ENCODE data around the gene C1R. TPM values are rescaled to one million over a fixed set of nuclear protein-coding genes. Genes with fewer than 3 reads are reported as not detected.

C1R gene
- 0.38 TPM for polyA plus RNA-seq (2012; ENCODE audit: insufficient read length, low read depth)

DNA sequence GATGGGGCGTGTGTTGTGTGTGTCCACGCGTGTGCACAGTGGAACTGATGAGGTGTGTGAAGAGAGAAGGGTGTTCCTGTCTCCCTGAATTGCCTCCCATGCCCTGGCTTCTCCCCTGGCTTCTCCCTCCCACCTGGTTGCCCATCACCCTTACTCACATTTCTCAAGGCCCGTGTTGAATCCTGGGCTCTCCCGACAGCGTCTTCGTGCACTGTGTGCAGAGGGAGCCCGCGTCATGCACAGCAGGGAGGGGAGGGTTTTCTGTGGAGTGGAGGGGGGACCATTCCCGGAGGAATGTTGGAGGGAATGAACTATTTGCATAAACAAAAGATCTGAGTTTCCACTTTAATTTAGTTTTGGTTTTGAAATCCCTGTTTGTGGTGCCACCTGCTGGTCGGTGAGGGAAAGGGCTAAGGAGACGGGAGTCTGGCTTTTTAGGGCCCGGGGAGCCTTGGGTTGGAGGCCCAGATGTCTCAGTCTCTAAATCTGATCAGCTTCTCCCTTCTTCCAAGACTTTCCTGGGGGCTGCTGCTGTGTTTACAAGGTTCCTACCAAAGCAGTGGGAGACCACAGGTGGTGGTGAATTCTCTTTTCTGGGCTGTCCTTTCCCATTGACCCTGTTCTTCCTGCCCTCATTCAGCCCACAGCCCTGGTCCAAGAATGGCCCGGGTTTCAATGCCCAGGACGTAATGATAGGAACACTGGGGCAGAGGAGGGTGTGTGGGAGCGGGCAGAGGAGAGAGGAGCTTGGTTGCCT is at the start of gene C1R:
Gene C1R, minus strand, starts transcription at position 217 of the 757 bp plus-strand sequence. Its CDS starts 57 bp downstream, at position 160.
- TF ChIP-seq TAF1 (IDR thresholded peaks at IDR 0.05; ENCODE audit: borderline replicate concordance, insufficient read depth, low read length): no peak
- TF ChIP-seq, protein P1, sequence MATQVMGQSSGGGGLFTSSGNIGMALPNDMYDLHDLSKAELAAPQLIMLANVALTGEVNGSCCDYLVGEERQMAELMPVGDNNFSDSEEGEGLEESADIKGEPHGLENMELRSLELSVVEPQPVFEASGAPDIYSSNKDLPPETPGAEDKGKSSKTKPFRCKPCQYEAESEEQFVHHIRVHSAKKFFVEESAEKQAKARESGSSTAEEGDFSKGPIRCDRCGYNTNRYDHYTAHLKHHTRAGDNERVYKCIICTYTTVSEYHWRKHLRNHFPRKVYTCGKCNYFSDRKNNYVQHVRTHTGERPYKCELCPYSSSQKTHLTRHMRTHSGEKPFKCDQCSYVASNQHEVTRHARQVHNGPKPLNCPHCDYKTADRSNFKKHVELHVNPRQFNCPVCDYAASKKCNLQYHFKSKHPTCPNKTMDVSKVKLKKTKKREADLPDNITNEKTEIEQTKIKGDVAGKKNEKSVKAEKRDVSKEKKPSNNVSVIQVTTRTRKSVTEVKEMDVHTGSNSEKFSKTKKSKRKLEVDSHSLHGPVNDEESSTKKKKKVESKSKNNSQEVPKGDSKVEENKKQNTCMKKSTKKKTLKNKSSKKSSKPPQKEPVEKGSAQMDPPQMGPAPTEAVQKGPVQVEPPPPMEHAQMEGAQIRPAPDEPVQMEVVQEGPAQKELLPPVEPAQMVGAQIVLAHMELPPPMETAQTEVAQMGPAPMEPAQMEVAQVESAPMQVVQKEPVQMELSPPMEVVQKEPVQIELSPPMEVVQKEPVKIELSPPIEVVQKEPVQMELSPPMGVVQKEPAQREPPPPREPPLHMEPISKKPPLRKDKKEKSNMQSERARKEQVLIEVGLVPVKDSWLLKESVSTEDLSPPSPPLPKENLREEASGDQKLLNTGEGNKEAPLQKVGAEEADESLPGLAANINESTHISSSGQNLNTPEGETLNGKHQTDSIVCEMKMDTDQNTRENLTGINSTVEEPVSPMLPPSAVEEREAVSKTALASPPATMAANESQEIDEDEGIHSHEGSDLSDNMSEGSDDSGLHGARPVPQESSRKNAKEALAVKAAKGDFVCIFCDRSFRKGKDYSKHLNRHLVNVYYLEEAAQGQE (IDR thresholded peaks at IDR 0.05; ENCODE audit: insufficient read depth in 1 of 2, low read depth in 2 of 2, low read length in 2 of 2): no peak
- TF ChIP-seq SIN3A (IDR thresholded peaks at IDR 0.05; ENCODE audit: borderline replicate concordance, insufficient read depth, low read length): no peak
- no peak for TF ChIP-seq POLR2AphosphoS5 (IDR thresholded peaks at IDR 0.05; ENCODE audit: low read depth, low read length)
- no peak for TF ChIP-seq FOXP2 (optimal IDR thresholded peaks at IDR 0.05; ENCODE audit: borderline replicate concordance, extremely low read depth, extremely low read length, insufficient read depth)

DNA sequence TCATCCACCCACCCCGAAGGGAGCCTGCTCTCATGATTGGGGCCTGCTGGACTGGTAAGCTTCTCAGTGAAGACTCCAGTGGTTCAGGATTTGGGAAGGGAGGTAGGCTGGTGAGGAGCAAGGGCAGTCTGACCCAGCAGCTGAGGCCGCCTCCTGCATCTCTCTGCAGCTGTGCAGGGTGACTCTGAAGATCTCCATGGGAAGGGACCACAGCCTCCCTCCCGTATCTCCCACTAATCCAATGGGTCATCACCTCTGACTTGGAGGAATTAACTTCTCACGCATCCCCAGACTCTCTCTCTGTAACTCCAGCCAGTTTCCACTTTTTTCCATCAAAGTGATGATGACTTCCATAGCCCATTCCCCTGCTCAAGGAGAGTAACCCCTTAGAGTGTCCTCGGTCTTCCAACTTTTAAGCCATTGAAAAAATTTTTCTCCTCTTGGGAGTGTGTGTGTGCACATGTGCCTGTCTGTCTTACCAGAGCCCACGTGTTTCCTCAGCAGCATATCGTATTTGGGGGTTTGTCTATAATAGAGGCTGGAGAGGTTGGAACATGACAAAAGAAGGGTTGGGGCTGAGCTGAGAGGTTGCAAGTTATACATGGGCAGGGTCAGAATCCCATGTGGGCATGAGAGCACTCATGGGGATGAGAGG is 49.2 kb upstream of the C1R start:
- TF ChIP-seq POLR2AphosphoS5 (IDR thresholded peaks at IDR 0.05; ENCODE audit: low read depth, low read length): no peak
- no peak for TF ChIP-seq SIN3A (IDR thresholded peaks at IDR 0.05; ENCODE audit: borderline replicate concordance, insufficient read depth, low read length)
- TF ChIP-seq, protein P1 (IDR thresholded peaks at IDR 0.05; ENCODE audit: insufficient read depth in 1 of 2, low read depth in 2 of 2, low read length in 2 of 2): no peak

DNA sequence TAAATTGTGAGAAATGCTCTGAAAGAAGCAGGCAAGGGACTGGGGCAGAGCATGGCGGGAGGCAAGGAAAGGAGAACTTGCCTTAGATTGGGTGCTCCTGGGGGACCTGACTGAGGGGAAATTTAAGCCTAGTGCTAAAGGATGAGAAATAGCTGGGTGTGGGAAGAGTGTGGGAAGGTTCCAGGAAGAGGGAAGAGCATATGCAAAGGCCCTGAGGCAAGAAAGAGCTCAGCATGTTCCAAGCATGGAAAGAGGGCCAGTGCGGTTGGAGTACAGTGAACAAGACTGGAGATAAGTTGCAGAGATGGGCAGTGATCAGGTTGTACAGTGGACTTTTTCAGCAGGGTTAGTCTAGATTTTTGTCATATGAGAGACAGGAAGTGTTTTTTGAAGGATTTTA is 47.0 kb upstream of the C1R start:
- TF ChIP-seq TAF1 (IDR thresholded peaks at IDR 0.05; ENCODE audit: borderline replicate concordance, insufficient read depth, low read length) (no peak), POLR2AphosphoS5 (IDR thresholded peaks at IDR 0.05; ENCODE audit: low read depth, low read length) (no peak), SIN3A (IDR thresholded peaks at IDR 0.05; ENCODE audit: borderline replicate concordance, insufficient read depth, low read length) (no peak), FOXP2 (optimal IDR thresholded peaks at IDR 0.05; ENCODE audit: borderline replicate concordance, extremely low read depth, extremely low read length, insufficient read depth) (no peak)
- TF ChIP-seq, protein P1 (IDR thresholded peaks at IDR 0.05; ENCODE audit: insufficient read depth in 1 of 2, low read depth in 2 of 2, low read length in 2 of 2): no peak

DNA sequence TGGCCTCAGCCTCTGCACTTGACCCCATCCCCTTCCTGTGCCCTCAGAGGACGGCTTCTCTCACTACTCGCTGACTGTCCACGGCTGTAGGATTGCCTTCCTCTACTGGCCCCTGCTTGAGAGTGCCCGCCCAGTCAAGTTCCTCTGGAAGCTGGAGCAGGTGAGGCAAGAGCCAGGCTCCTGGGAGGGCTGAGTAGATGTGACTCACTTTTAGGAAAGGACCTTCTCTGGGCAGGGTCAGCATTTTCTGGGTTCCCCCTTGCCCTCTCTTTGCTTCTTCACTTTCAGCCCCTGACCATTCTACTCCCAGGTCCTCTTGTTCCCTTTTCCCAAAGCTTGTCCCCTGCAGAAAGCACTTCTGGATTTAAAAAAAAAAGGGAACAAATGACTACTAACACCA is 45.7 kb upstream of the C1R start:
- TF ChIP-seq, protein P1 (IDR thresholded peaks at IDR 0.05; ENCODE audit: insufficient read depth in 1 of 2, low read depth in 2 of 2, low read length in 2 of 2): no peak
- no peak for TF ChIP-seq SIN3A (IDR thresholded peaks at IDR 0.05; ENCODE audit: borderline replicate concordance, insufficient read depth, low read length)
- no peak for TF ChIP-seq FOXP2 (optimal IDR thresholded peaks at IDR 0.05; ENCODE audit: borderline replicate concordance, extremely low read depth, extremely low read length, insufficient read depth)
- TF ChIP-seq TAF1 (IDR thresholded peaks at IDR 0.05; ENCODE audit: borderline replicate concordance, insufficient read depth, low read length): no peak
- TF ChIP-seq POLR2AphosphoS5 (IDR thresholded peaks at IDR 0.05; ENCODE audit: low read depth, low read length): no peak

All from PFSK-1 (cell line).